NT2/D1 (cell line): ENCODE measurements around the gene LOXL1.

ENCODE experiments used
- SUZ12 ChIP-seq: IDR thresholded peaks from 2 replicates; pipeline ENCODE4 v1.6.1; 2011; ENCODE audit not compliant: insufficient read length, insufficient read depth; ENCODE audit errors: extremely low read depth
- YY1 ChIP-seq: IDR thresholded peaks from 2 replicates; pipeline ENCODE4 v1.6.1; 2011; ENCODE audit not compliant: insufficient read length, insufficient read depth
- ZNF274 ChIP-seq: IDR thresholded peaks from 2 replicates; pipeline ENCODE4 v1.6.1; 2011; ENCODE audit warnings: mild to moderate bottlenecking, low read depth, low read length

GRCh38 chr15:73944161-73945129 is 18.2 kb downstream of the LOXL1 start:
- TF ChIP-seq YY1 = no peak
- TF ChIP-seq ZNF274 = no peak
- TF ChIP-seq SUZ12 = no peak
